Hepatocyte (in vitro differentiated cells): ENCODE data around the gene KAT7.

Source experiments
- EZH2 ChIP-seq: fragments of 200-600 bp; sonication (generic); IDR thresholded peaks from 2 replicates; pipeline ENCODE4 v1.6.1; 2016; ENCODE audit warnings: antibody characterized with exemption, mild to moderate bottlenecking, borderline replicate concordance
- EZH2phosphoT487 ChIP-seq: fragments of 200-600 bp; sonication (generic); IDR thresholded peaks from one replicate; pipeline ENCODE4 v1.6.1; 2018; ENCODE audit warnings: antibody characterized with exemption, mild to moderate bottlenecking, low read depth, moderate library complexity; ENCODE audit not compliant: unreplicated experiment, severe bottlenecking
- TF ChIP-seq, protein P1 (sequence below): fragments of 200-600 bp; sonication (generic); IDR thresholded peaks from 2 replicates; pipeline ENCODE4 v1.5.1; 2016; ENCODE audit warnings: antibody characterized with exemption, mild to moderate bottlenecking; ENCODE audit not compliant: poor library complexity

- TF ChIP-seq, protein P1, sequence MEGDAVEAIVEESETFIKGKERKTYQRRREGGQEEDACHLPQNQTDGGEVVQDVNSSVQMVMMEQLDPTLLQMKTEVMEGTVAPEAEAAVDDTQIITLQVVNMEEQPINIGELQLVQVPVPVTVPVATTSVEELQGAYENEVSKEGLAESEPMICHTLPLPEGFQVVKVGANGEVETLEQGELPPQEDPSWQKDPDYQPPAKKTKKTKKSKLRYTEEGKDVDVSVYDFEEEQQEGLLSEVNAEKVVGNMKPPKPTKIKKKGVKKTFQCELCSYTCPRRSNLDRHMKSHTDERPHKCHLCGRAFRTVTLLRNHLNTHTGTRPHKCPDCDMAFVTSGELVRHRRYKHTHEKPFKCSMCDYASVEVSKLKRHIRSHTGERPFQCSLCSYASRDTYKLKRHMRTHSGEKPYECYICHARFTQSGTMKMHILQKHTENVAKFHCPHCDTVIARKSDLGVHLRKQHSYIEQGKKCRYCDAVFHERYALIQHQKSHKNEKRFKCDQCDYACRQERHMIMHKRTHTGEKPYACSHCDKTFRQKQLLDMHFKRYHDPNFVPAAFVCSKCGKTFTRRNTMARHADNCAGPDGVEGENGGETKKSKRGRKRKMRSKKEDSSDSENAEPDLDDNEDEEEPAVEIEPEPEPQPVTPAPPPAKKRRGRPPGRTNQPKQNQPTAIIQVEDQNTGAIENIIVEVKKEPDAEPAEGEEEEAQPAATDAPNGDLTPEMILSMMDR, result no peak
- no peak for TF ChIP-seq EZH2
- TF ChIP-seq EZH2phosphoT487, result no peak
Observed at GRCh38 chr17:49848019-49848473, 59.6 kb downstream of the KAT7 start, which contains the start of gene TAC4.
